Heart left ventricle (tissue), 16 donors: ENCODE results near the gene CCDC179. TPM values are rescaled to one million over a fixed set of nuclear protein-coding genes. Genes with fewer than 3 reads are reported as not detected.

Experiments
- ATAC-seq, 4 donors: fragments of 200-7000 bp; cut with Tn5 transposase; one replicate each; pipeline ENCODE4 v1.9.1; 2020 to 2022; ENCODE audit warnings: moderate library complexity in 4 of 4, mild to moderate bottlenecking in 3 of 4, moderate number of reproducible peaks in 1 of 4
- DNase-seq, 5 donors: peaks; one replicate each; pipeline ENCODE4 v3.0.0-alpha.2; 2020
- H3K27ac ChIP-seq, 12 donors: fragments of 200-600 bp; sonication (generic) in 4 of 12; one replicate each; pipeline versions ENCODE4 v1.5.0 to v1.8.0; 2016 to 2022; ENCODE audit warnings: mild to moderate bottlenecking in 2 of 12
- H3K27me3 ChIP-seq, 9 donors: fragments of 200-600 bp; sonication (generic) in 2 of 9; one replicate each; pipeline versions ENCODE4 v1.5.1 to v1.8.0; 2016 to 2022; ENCODE audit warnings: mild to moderate bottlenecking in 3 of 9
- H3K36me3 ChIP-seq, 9 donors: fragments of 200-600 bp; sonication (generic) in 2 of 9; one replicate each; pipeline versions ENCODE4 v1.5.0 to v1.8.0; 2018 to 2022; ENCODE audit warnings: mild to moderate bottlenecking in 2 of 9
- H3K4me1 ChIP-seq, 12 donors: fragments of 200-600 bp; sonication (generic) in 4 of 12; one replicate each; pipeline versions ENCODE4 v1.5.0 to v1.8.0; 2016 to 2022; ENCODE audit warnings: mild to moderate bottlenecking in 3 of 12
- H3K4me3 ChIP-seq, 12 donors: fragments of 200-600 bp; sonication (generic) in 4 of 12; one replicate each; pipeline versions ENCODE4 v1.5.0 to v1.8.0; 2017 to 2022; ENCODE audit warnings: mild to moderate bottlenecking in 9 of 12, moderate library complexity in 4 of 12
- H3K9me3 ChIP-seq, 12 donors: fragments of 200-600 bp; sonication (generic) in 4 of 12; one replicate each; pipeline versions ENCODE4 v1.5.0 to v1.8.0; 2016 to 2022; ENCODE audit warnings: mild to moderate bottlenecking in 1 of 12
- CTCF ChIP-seq, 12 donors: fragments of 200-600 bp; sonication (generic) in 4 of 12; IDR thresholded peaks; one replicate each; pipeline versions ENCODE4 v1.5.0 to v1.8.0; 2018 to 2022; ENCODE audit warnings: antibody characterized with exemption in 12 of 12, mild to moderate bottlenecking in 5 of 12
- POLR2A ChIP-seq, 2 donors: fragments of 450-650 bp; IDR thresholded peaks; one replicate each; pipeline ENCODE4 v1.6.1; 2017; ENCODE audit warnings: antibody characterized with exemption in 2 of 2, mild to moderate bottlenecking in 2 of 2, moderate library complexity in 2 of 2
- WGBS, 4 donors: extraction: QIAGEN DNeasy Blood & Tissue Kit in 2 of 4; methylation state at CpG; one replicate each; pipeline versions ENCODE4 v1.1.5 to v1.1.7; 2013 to 2018; 5-methylcytosine and 5-hydroxymethylcytosine counted together
- intact Hi-C, 10 donors: fragments of 100-400 bp; cut with DNase I; formaldehyde crosslinking; loops; one replicate each; pipeline versions ENCODE4 v1.11.1 to v1.14.2; 2022
- polyA plus RNA-seq, 2 donors: library from polyadenylated mRNA; stranded (reverse); fragments of 200-250 nt; gene quantifications; one replicate each; pipeline ENCODE4 v1.2.3, GENCODE V29; 2013
- total RNA-seq, 9 donors: library from RNA; depleted of rRNA in 2 of 9; stranded (reverse); fragments of >200 nt in 2 of 9; fragmentation: NEBNext Ultra II Directional in 3 of 9; extraction: Animal tissue kit (Norgen Biotek cat#: 25700) in 3 of 9; gene quantifications; one replicate each; pipeline versions ENCODE4 v1.1.0 to v1.2.4, GENCODE V29; 2016 to 2023
- donor health status: ischemic (EF 13 %, LVEDD 7.1; RV severe dilation, severe dysfunction).
- donor health status: healthy with polysubstance abuse.
- donor health status: DM: no; HTN: yes; CAD: no.
- donor health status: DM: no; HTN: no; CAD: no.
- donor health status: ischemic (EF 25% LVEDD 6.9; RV normal size, moderate dysfunction).
- donor health status: ischemic (EF 25% LVEDD 5.7; RV mildly dilated, moderate dysfunction).
- donor health status: healthy.
- donor health status: DM: yes; HTN: yes; CAD: no.
- donor health status: ischemic (EF 35%, LVEDD 5.7; RV mildly dilated, moderate dysfunction).
- donor health status: nonischemic (EF 11% LVEDD 7.7; RV severe dilation, severe dysfunction).
- donor health status: DM: yes; HTN: yes; CAD: no.
- donor health status: PGD.
- donor health status: ischemic (EF 29% LVEDD 5.4; RV normal size, mild dysfunction).
- donor health status: nonischemic (EF 23%, LVEDD 6.1; RV moderate dilation, normal function).

CCDC179 gene
- total and polyA plus RNA-seq, 11 donors, result not detected

GRCh38 chr11:22830082-22830414, 30.2 kb downstream of the CCDC179 start:
- peaks cover 0 to 23% (median 12%) of the 10 kb centered on the region in 9 donors for H3K36me3 ChIP-seq
- H3K27ac ChIP-seq, result peak overlapping the region in 2 of 12 donors; percentile 6 to 92
- 12 to 22% (median 16%) methylated on average over 4 of the region's 4 CpGs for WGBS, 4 donors
- H3K4me3 ChIP-seq, result peak overlapping the region in 10 of 12 donors; percentile 73 to 96 (median 90)
- H3K27me3 ChIP-seq, result no peaks in the 10 kb centered on the region
- no peak for DNase-seq
- H3K4me1 ChIP-seq, result peaks cover 0 to 18% (median 8%) of the 10 kb centered on the region in 12 donors
- no peak for TF ChIP-seq CTCF (IDR thresholded peaks at IDR 0.05)
- no peak for TF ChIP-seq POLR2A (IDR thresholded peaks at IDR 0.05)
- intact Hi-C loops, result no loop called here
- no peak for ATAC-seq
- H3K9me3 ChIP-seq, result no peaks in the 10 kb centered on the region

GRCh38 chr11:22829231-22830081, 30.8 kb downstream of the CCDC179 start, which contains the start of gene SVIP:
TSS of gene SVIP (minus strand) at chr11:22829801. CDS start at chr11:22829748, 53 bp downstream.
- H3K4me1 ChIP-seq, result peaks cover 0 to 18% (median 8%) of the 10 kb centered on the region in 12 donors
- no peaks in the 10 kb centered on the region for H3K9me3 ChIP-seq
- peak within 1 kb of the TSS; percentile 73 to 96 (median 88) for H3K4me3 ChIP-seq
- H3K27me3 ChIP-seq, result no peaks in the 10 kb centered on the region
- H3K36me3 ChIP-seq, result peaks cover 0 to 28% (median 16%) of the 10 kb centered on the region in 9 donors
- ATAC-seq (peak; percentile 95 to 100 (median 98)), DNase-seq (peak; percentile 95 to 97 (median 96))
- peak within 1 kb of the TSS; percentile 51 to 92 (median 86) for H3K27ac ChIP-seq
- intact Hi-C loops, result loop anchor here in 4 of 10 donors (1.0 to 10.0 kb wide), 4 partner anchors 21 to 205 kb away; partner anchors contain the start of gene FANCF (in 2 of the 4)
- WGBS, 4 donors, result 1% methylated on average over 43 to 79 of the region's 79 CpGs
- TF ChIP-seq CTCF (IDR thresholded peaks at IDR 0.05) (peak; percentile 44 to 80 (median 67)), POLR2A (IDR thresholded peaks at IDR 0.05) (peak in 1 of 2 donors; percentile 66)

GRCh38 chr11:22828373-22828772, 31.9 kb downstream of the CCDC179 start:
- intact Hi-C loops, result loop anchor here in 3 of 10 donors (2.0 to 10.0 kb wide), 3 partner anchors 20 to 204 kb away; partner anchors contain the start of gene FANCF (in 2 of the 3)
- TF ChIP-seq CTCF (IDR thresholded peaks at IDR 0.05) (no peak), POLR2A (IDR thresholded peaks at IDR 0.05) (no peak)
- Histone ChIP-seq H3K27ac (no peak overlapping the region), H3K27me3 (no peaks in the 10 kb centered on the region), H3K9me3 (no peaks in the 10 kb centered on the region), H3K36me3 (peaks cover 0 to 36% (median 23%) of the 10 kb centered on the region in 9 donors), H3K4me3 (peak overlapping the region in 6 of 12 donors; percentile 73 to 96 (median 91)), H3K4me1 (peaks cover 0 to 18% (median 8%) of the 10 kb centered on the region in 12 donors)
- DNase-seq (no peak), ATAC-seq (no peak)
- 64 to 73% (median 69%) methylated on average over 6 of the region's 6 CpGs for WGBS, 4 donors

GRCh38 chr11:22822203-22822602, 38.1 kb downstream of the CCDC179 start:
- no peak for ATAC-seq
- intact Hi-C loops, result loop anchor here in 1 of 10 donors (10.0 kb wide), 1 partner anchor 197 kb away; the partner anchor contains the start of gene FANCF
- Histone ChIP-seq H3K27ac (no peak overlapping the region), H3K36me3 (peaks cover 0 to 97% (median 58%) of the 10 kb centered on the region in 9 donors), H3K4me3 (no peak overlapping the region), H3K4me1 (no peaks in the 10 kb centered on the region), H3K27me3 (no peaks in the 10 kb centered on the region), H3K9me3 (no peaks in the 10 kb centered on the region)
- 93 to 96% (median 95%) methylated on average over 2 of the region's 2 CpGs for WGBS, 4 donors
- no peak for DNase-seq
- TF ChIP-seq CTCF (IDR thresholded peaks at IDR 0.05) (no peak), POLR2A (IDR thresholded peaks at IDR 0.05) (no peak)
